Stimulated activated CD4-positive, alpha-beta T cell treated with anti-CD3 and anti-CD28 coated beads, Interleukin-12 subunit alpha, Interleukin-12 subunit beta, amount 100 ng/mL, for 48 hours (primary cell): Measurements from ENCODE around the gene PHRF1.
"Not testable (repeated sequence)": the region's sequence is repeated elsewhere in the genome, so short reads cannot be mapped to it uniquely, and the experiment has no call there.

ENCODE experiments used
- DNase-seq, 3 donors: peaks; one replicate each; pipeline ENCODE4 v3.0.0-alpha.2; 2020; ENCODE audit warnings: low read depth in 2 of 3, low spot score in 1 of 3

The PHRF1 gene

DNA sequence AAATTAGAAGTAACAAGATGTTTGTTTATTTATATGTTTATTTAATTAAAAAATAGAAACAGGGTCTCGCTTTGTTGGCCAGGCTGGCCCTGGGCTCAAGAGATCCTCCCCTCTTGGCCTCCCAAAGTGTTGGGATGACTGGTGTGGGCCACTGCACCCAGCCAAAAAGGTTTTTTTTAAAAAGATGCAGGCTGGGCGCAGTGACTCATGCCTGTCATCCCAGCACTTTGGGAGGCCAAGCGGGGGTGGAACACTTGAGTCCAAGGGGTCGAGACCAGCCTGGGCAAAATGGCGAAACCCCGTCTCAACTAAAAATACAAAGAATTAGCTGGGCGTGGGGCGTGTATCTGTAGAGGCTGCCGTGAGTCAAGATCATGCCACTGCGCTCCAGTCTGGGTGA lies 74.2 kb downstream of the PHRF1 start:
- DNase-seq = no peak

DNA sequence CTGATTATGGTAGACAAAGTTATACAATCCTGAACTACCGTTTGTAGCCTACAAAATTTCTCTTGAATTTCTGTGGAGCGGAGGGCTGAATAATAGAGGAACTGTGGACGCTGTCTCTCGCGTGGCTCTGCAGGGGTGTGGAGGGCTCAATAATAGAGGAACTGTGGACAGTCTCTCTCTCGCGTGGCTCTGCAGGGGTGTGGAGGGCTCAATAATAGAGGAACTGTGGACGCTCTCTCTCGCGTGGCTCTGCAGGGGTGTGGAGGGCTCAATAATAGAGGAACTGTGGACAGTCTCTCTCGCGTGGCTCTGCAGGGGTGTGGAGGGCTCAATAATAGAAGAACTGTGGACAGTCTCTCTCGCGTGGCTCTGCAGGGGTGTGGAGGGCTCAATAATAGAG lies 76.9 kb downstream of the PHRF1 start:
- not testable (repeated sequence) for DNase-seq

- no peak for DNase-seq
Measured at GRCh38 chr11:653837-654236, 77.6 kb downstream of the PHRF1 start.

DNA sequence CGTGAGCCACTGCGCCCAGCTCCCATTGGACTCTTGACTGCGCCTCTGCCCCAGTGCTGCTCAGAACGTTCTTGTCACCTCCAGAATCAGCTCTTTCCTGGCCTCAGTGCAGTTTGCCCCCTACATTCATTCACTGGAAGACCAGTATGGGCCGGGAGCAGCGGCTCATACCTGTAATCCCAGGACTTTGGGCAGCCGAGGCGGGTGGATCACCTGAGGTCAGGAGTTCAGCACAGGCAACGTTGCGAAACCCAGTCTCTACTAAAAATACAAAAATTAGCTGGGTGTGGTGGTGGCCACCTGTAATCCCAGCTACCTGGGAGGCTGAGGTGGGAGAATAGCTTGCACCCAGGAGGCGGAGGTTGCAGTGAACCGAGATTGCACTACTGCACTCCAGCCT lies 78.2 kb downstream of the PHRF1 start:
- not testable (repeated sequence) for DNase-seq

GRCh38 chr11:655036-655726 lies 78.9 kb downstream of the PHRF1 start:
- no peak for DNase-seq

- no peak for DNase-seq
Measured at GRCh38 chr11:656426-656825, 80.2 kb downstream of the PHRF1 start.

DNA sequence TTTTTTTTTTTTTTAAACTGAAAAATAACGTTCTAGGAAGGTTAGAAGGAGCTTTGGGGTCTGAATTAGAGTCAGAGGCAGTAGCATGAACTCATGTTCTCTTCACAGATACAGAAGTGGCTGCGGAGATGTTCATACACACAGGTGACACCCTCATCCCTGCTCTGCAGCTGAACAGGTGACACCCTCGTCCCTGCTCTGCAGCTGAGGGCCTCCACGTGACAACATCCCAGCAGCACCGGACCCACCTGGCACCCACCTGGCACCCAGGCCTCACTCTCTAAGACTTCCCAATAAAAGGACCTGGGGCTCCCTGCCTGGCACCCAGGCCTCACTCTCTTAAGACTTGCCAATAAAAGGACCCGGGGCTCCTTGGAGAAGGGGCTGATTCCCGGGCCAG lies 80.6 kb downstream of the PHRF1 start:
- DNase-seq = no peak

DNA sequence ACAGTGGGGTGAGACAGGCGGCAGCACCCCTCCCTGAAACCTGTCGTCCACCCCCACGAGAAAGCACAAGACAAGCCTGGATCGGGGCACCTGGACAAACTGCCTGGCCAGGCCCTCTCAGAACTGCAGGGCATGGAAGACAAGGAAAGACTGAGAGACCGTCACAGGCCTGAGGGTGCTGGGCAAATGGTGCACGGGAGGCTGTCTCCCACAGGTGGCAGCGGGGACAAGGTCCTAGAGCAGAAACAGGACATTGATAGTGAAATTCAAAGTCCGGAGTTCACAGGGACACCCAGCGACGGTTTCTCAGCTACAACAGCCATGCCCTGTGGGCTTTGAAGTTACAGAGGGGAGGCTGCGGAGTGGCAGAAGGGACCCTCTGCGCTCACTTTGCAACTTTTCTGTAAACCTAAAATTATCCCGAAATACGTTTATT lies 81.4 kb downstream of the PHRF1 start:
- no peak for DNase-seq

GRCh38 chr11:659532-660085 lies 83.3 kb downstream of the PHRF1 start:
- no peak for DNase-seq

GRCh38 chr11:660281-660680 lies 84.0 kb downstream of the PHRF1 start:
- DNase-seq = no peak

DNA sequence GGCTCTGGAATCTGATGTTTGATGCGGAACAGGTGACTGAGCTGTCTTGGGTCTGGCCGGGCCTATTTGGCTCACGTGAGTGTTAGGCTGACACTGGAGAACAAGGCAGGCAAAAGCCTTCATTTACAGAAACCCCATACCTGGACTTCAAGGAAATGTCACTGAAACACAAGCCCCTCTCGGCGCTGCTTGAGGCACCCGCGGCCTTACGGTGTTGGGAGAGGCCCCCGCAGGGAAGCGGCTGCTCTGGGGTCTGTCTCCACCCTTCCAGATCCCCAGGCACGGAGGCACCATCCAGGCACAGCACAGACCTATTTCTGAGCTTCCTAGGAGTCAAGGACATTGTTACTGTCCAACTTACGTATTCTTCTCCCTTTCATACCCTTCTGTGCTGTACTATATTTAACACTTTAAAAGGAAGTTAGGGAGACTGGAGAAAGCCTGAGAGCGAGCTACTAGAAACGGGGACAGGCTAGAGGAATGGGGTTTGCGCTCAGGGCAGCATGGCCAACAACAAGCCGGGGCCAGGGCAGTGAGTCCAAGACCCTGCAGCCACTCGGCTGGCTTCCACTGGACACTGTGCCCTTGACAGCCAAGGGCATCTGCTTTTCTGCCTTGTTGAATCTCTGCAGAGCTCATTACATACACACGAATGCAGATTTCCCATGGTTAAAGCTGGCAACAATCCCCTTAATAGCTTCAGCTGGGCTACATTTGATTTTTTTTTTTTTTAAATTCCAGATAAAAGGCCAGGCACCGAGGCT lies 84.6 kb downstream of the PHRF1 start:
- DNase-seq = no peak
